Kidney tubule cell (primary cell): ENCODE results near the gene FGD2.
"Not testable (repeated sequence)": the region's sequence is repeated elsewhere in the genome, so short reads cannot be mapped to it uniquely, and the experiment has no call there.

Source experiments
- DNase-seq: peaks from one replicate; pipeline ENCODE4 v3.0.0-alpha.2; 2018; ENCODE audit warnings: low spot score

Gene FGD2

GRCh38 chr6:36971921-36972673 lies 33.4 kb upstream of the FGD2 start:
- no peak for DNase-seq

DNA sequence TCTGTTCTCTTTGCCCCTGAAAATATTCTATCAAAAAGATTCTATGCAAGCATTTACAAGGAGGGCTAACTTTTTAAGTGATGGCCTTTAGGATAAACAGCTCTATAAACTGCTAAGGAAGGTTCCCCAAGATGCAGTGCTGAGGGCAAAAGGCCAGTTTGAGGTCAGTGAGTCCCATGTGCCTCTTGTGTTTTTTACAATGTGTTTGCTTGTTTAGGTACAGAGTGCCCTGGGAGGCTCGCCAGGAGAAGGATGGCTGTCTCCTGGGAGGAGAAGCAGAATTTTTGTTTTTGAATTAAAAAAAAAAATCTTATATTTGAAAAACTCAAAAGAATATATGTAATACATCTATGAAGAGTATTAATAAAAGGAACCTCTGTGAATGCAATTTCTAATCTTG lies 32.3 kb upstream of the FGD2 start:
- DNase-seq, result no peak

DNA sequence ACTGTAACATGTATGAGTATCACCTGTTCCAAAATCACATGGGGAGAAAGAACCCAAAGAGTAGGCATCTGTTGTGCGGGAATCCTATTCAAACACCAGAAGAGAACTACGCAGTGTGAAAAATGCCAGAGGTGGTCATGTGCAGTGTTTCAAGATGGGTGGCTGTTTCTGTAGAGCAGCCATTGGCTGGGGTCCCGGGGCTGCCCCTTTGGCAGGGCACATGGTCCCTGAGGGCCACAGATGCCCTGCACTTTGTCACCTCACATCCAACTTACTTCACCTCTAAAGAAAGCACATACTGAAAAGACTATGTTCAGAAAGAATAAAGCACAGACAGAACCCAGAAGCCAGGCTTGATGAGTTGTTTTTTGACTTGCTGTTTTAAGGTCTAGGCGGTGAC lies 31.8 kb upstream of the FGD2 start:
- DNase-seq, result no peak

GRCh38 chr6:36975231-36976006 lies 30.0 kb upstream of the FGD2 start:
- no peak for DNase-seq

DNA sequence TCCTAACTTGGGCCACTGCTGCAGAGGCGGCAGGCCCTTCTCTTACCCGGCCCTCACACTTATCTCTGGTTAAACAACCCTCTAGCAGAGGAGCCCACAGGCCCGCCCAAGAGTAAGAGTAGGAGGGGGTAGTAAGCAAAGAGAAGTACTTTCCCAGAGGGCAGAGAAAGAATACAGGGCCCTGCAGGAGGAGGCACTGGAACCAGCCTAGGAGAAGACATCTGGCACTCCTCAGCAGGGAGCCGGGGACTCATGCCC lies 29.5 kb upstream of the FGD2 start:
- no peak for DNase-seq

GRCh38 chr6:36976509-36976908 lies 28.9 kb upstream of the FGD2 start:
- DNase-seq, result no peak

DNA sequence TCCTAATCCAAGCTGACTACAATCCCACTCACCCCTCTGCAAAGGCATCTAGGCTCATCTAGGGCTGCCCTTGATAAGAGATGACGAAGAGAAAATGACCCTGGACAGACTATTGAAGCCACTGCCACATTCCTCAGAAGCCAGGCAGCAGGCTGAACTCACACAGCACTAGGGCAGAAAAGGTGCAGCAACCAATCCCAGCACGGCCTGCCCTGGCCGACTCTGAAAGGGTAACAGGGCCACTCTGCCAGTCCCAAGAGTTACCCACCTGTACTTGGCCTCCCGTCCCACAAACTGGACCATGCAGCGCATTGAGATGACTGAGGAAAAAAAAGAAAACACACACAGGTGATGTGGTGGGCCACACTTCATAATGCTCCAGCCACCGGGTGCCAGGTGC lies 28.5 kb upstream of the FGD2 start:
- no peak for DNase-seq

DNA sequence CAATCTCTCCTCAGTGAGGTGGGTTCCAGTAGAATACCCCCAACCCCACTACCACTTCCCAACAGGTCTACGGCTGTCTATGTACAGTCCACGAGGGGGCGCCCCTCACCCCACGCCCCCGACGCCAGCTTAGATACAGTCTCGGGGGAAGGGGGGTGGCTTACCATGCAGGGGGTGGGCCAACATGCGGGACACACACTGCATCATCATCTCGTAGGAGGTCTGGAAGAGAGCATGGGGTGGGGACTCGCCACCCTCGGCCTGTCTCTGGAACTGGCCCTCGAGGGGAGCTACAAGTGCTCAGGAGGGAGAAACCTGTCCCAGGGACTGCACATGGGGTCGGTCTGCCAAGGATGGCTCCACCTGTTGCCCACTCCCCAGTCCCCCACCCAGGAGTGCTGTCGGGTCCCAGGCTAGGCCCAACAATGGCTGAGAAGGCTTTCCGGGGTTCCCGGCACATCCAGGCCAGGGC lies 27.9 kb upstream of the FGD2 start:
- DNase-seq, result no peak

DNA sequence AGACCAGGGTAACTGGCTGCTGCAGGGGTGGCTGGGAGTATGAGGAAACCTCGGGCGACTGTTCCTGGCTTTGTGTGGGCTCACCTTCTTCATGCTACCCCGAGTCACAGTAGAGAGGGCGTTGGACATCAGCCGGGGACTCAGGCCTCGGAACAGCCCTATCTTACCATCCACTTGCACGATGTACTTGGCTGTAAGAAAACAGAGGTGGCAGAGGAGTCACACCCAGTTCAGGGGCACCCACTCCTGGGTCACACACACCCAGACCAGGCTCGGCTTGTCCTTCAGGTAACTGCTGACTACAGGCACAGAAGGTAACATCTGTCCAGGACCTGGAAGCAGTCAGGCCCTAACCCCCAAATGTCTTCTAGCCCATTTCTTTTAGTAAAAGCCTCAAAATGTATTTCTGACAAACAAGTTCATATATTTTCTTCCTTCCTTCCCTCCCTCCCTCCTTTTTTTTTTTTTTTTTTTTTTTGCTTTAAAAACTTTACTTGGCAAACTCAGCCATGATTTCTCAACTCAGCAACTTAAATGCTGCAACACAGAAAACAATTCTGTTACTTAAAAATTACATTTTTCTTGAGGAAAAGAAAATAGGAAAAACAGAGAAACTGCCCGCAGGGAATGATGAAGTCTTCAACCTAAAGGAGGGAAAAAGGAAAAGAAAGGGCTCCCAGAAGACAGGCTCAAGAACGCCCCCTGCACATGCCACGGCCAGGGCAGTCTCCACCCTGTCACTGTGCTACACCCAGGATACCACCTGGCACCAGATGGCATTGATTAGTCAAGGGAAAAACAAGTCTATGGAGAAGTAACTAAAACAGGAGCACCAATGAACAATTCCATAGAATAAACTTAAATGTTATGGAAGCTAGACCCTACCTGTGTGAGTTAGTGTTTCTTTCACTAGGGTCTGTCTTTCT lies 26.8 kb upstream of the FGD2 start:
- no peak for DNase-seq

- DNase-seq, result peak; percentile 23
Observed at GRCh38 chr6:36979347-36979742, 26.1 kb upstream of the FGD2 start.

- DNase-seq, result no peak
Observed at GRCh38 chr6:36980129-36980528, 25.3 kb upstream of the FGD2 start.

DNA sequence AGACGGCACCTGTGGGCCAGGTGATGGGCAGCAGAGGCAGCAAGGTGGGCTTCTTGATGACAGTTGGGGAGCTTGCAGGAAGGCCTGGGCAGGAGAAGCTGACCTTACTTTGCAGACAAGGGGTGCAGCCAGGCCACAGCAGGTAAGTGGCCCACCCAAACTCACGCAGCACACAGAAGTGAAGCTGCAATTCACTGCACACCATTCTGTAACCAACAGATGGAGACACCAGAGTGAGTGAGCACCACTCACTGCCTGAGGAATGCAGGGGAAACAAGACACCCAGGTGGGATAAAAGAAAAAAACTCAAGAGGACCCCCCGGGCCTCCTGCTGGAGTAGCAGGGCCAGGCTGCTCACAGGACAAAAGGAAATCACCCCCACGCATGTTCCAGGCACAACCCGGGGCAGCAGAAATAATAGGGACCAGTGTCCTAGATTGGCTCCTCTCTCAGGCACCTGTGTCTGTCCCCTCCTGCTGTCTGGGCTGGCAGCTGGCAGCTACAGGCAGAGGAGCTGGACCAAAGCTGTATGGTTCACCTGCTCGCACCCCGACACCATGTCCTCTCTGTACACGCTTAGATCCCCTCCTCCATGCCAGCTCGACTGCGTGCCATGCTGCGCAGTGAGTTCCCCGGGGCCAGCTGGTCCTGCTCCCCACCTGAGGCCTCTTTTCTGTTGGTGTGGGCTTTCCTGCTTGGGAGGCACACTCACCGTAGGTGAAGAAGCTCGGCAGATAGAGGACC lies 24.4 kb upstream of the FGD2 start:
- no peak for DNase-seq

- DNase-seq, result no peak
Observed at GRCh38 chr6:36983538-36983937, 21.9 kb upstream of the FGD2 start.

GRCh38 chr6:36984581-36985416 lies 20.7 kb upstream of the FGD2 start:
- peak; percentile 75 for DNase-seq

DNA sequence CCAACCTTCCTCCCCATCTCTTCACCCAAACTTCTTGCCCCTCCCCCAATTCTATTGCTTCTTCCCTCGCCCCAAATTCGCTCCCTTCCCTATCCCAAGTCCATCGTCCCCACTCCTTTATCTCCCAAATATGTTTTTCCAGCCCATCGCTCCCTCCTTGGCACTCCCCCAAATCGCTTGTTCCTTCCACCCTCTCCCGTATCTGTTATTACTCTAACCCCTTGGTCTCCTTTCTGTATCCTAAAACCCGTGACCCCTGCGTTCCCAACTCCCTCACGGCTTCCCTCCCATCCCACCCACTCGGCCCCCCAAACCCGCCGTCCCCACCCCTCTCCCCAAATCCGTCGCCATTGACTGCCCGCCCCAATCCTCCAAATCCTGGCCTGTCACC lies 20.0 kb upstream of the FGD2 start:
- DNase-seq, result no peak

DNA sequence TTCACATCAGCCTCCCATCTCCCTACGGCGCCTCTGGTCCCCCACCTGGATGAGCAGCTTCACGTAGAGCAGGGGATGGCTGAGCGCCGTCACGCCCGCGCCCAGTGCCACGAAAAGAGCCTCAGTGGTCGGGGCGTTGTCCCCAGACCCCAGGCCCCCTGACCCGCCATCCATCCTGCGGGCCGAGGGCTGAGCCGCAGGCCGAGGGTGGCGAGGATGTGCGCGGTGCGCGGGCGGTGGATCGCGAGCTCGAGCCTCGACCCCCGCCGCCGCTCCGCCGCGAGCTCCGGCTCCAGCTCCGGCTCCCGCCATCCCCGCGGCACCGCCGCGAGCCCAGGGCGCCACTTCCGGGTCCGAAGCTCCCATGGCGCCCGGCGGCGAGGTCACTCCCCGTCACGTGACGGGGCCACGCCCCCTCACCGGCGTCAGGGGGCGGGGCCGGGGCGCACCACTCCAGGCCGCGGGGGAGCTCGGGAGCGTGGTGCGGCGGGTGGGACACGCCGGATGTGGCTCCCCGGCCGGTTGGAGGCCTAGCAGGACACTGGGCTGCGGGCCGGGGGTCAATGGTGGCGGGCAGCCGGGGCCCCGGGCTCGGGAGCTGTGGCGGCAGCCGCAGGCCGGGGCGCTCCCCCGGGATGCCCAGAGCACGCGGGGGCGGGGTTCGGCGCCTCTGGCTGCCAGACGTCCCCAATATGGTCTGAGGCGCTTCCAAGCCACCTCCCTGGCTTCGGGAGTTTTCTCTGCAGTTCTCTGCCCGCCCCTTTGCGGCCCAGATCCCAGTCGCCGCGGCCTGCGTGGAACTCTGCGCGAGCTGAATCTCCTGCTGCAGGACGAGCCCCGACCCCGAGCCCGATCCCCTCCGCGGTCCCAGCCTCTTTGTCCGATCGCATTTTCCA lies 19.4 kb upstream of the FGD2 start, which contains the start of gene MTCH1:
MTCH1 (minus strand) TSS at position 389 of the 896 bp plus-strand sequence; CDS start at position 366, 23 bp downstream.
- peak; percentile 92 for DNase-seq

- no peak for DNase-seq
Observed at GRCh38 chr6:36986704-36987047, 18.8 kb upstream of the FGD2 start.

DNA sequence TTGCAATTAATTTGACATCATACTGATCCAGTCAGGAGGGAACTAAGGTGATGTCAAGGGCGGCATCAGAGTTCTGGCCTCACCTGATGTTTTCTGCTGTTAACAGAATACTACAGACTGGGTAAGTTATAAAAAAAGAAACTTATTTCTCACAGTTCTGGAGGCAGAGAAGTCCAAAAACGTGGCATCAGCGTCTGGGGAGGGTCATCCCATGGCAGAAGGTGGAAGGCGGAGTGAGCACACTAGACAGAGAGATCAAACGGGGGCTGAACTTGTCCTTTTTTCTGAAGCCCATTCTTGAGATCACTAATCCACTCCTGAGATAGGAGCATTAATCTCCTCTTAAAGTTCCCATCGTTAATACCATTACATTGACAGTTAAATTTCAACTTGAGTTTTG lies 16.2 kb upstream of the FGD2 start:
- no peak for DNase-seq

DNA sequence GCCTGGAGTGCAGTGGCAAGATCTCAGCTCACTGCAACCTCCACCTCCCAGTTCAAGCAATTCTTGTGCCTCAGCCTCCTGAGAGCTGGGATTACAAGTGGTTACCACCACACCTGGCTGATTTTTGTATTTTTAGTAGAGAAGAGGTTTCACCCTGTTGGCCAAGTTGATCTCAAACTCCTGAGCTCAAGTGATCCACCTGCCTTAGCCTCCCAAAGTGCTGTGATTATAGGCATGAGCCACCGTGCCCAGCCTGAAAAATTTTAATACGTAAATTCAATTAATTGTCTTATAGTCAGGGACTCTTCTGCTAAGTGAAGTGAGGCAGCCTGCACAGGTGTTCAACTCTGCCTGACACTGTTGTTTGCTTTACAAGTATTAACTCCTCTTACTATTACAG lies 15.1 kb upstream of the FGD2 start:
- not testable (repeated sequence) for DNase-seq
